Measurements from ENCODE around the gene LSP1.
A peak's percentile ranks its signal among the peaks of the same experiment; 100 is the strongest.

Gene LSP1

DNA sequence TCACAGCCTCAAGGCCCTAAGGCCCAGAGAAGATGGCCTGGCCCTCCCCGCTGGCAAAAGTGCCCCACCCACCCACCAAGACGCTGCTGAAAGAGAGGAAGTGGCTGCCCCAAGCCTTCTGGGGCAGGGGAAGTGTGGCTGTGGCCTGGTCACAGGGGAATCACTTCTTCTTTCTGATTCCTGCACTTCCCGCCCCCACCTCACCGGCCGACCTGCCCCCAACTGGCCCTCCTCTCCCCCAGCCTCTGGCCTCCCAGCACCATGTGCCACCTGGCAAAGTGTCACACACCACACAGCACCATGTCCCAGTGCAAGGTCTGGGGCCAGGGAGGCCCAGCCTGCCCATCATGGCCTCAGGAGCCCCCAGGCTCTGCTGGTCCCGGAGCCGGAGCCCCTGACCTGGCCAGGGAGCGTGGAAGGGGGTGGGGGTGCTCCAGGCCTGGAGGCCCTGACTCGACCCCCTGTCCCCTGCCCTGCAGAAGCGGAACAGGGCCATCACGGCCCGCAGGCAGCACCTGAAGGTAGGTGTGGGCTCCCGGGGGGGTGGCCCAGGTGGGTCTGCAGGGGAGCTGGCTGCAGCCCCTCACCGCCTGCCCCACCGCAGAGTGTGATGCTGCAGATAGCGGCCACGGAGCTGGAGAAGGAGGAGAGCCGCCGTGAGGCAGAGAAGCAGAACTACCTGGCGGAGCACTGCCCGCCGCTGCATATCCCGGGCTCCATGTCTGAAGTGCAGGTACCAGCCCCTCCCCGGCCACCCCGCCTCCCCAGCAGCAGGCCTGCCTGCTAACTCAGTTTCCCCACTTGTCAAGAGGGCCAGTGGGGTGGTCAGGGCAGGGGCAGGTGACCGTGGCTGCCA, 12.7 kb upstream of the LSP1 start:
- DNase-seq (ENCODE audit: low spot score) = peak; percentile 87
- TF ChIP-seq CTCF (IDR thresholded peaks at IDR 0.05; ENCODE audit: extremely low read depth, missing control alignments) = no peak

DNA sequence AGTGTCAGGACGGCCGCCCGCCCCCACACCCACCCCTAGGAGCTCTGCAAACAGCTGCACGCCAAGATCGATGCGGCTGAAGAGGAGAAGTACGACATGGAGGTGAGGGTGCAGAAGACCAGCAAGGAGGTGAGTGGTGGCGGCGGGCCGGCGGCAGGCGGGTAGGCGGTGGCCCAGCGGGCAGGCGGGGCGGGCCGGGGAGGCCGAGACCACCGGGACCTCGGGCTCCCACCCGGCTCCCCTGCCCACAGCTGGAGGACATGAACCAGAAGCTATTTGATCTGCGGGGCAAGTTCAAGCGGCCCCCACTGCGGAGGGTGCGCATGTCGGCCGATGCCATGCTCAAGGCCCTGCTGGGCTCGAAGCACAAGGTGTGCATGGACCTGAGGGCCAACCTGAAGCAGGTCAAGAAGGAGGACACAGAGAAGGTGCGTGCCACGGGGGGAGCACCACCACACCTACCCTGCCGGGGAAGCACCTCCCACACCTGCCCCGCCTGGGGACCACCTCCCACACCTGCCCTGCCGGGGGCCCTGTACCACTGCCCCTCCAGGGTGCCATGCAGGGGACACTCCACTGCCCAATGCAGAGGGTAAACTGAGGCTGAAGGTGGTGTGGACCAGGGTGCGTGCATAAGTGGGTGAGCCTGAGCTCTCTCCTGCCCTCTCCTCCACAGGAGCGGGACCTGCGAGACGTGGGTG, 12.0 kb upstream of the LSP1 start:
- no peak for DNase-seq (ENCODE audit: low spot score)
- no peak for TF ChIP-seq CTCF (IDR thresholded peaks at IDR 0.05; ENCODE audit: extremely low read depth, missing control alignments)

DNA sequence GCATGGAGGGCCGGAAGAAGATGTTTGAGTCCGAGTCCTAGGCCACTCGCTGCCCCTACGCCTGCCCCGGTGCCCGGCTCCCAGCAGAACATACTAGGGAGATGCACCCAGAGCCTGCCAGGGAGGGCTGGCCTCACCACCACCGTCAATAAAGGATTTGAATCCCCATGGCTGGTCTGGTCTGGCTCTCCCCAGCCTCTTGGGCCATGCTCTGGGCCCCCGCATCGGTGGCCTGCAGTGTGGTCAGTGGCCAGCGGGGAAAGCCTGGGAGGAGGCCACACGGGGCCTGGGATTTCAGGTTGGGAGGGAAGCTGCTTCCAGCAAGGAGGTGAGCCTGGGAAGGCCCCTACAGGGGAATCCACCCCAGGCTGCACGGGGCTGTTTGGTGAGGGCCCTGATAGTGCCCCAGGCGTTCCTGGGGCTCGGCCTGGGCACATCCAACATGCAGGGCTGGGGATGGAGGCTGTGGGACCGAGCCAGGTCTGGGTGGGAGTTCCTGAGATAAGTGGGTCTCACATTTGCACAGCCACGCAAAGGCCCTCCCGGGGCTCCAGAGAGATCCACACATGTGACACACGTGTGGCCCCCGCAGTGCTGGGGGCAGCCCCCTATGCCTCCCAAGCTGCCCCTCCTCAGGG, 11.3 kb upstream of the LSP1 start:
- no peak for DNase-seq (ENCODE audit: low spot score)
- TF ChIP-seq CTCF (IDR thresholded peaks at IDR 0.05; ENCODE audit: extremely low read depth, missing control alignments) = no peak

DNA sequence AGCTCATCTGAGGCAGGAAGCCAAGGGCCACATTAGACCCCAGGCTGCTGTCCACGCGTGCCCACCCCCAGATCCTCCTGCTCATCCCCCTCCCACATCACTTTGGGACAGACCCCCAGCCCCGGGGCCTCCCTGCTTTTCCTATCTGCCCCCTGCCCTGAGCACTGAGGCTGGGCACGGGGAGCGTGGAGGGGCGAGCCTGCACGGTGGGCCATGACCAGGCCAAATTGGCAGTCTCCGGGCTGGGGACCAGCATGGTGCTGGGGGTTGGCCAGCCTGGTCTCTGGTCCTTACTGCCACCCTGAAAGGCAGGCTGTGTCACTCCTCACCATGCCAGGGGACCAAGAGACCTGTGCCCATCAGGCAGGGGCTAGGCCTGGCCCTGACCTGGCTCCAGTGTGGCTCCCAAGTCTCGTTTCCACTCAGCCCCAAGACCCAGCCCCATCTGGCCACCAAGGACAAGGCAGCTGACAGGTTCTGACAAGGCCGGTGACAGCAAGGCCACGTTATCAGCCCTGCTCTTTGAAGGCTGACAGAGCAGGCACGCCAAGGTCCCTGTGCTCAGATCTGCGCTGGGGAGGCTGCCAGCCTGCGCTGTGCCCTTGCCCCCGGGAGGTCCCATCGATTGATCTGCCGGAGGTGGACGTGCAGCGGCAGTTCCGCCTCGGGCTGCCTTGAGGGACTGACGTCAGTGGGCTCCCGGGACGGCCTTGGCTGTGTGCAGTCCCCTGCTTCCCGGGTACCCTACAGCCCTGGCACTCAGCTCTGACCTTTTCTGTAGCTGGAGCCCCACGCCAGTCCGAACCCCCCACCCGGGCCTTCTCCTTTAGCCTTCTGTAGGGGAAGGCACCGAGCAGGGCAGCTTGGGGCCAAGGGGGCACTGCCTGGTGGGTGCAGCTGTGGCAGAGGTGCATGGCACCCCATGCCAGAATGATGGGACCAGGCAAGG, 10.5 kb upstream of the LSP1 start:
- TF ChIP-seq CTCF (IDR thresholded peaks at IDR 0.05; ENCODE audit: extremely low read depth, missing control alignments) = no peak
- no peak for DNase-seq (ENCODE audit: low spot score)

DNA sequence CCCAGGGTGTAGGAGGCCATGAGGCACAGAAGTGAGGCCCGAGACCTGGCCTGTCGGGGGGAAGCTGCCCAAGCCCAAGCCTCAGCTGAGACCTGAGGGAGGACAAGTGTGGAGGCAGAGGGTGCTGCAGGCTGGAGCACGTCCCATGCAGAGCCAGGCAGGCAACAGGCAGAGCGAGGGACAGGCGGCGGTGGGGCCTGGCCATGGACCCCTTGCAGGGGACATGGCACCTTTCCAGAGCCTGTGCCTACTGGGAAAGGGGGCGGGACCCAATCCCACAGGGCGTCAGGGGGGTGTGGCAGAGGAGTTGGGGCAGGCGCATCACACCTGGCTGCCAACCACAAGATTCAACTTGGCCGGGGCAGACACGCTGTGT, 9.8 kb upstream of the LSP1 start:
- TF ChIP-seq CTCF (IDR thresholded peaks at IDR 0.05; ENCODE audit: extremely low read depth, missing control alignments) = no peak
- DNase-seq (ENCODE audit: low spot score) = no peak

GRCh38 chr11:1843796-1844195, 9.1 kb upstream of the LSP1 start:
- no peak for TF ChIP-seq CTCF (IDR thresholded peaks at IDR 0.05; ENCODE audit: extremely low read depth, missing control alignments)
- no peak for DNase-seq (ENCODE audit: low spot score)
